ENCODE results near the gene CDH13.

CDH13 gene

DNA sequence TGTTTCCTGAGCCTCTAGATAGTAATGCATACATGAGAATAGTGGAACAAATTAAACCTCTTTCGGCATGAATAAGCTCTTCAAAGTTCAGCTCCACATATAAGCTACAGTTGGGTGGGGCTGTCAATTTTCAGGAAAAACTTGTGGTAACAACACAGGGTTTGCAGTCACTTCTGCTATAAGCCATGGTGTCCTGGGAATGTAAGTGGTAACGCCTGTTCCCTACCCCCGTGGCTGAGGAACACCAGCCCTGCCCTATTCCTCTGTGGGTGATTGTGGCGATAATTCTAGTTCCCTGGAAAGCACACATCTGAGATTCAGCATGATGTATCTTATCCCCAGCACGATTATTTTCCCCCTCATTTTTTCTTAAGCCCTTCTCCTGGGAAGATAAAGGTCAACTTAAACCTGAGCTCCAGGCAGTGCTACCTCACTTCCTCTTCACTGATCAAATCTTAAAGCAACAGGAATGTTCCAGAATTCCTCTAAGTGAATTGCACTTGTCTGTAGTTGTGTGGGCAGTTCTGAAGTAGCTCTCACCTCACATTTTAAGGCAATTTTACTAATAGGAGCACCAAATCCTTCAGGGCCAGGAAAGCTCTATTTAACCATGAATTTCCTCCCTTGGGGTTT lies 680.3 kb downstream of the CDH13 start:
- no peak for DNase-seq (ENCODE audit: low read depth, low spot score)
- H3K4me3 ChIP-seq (ENCODE audit: low read length): no peak overlapping the region

DNA sequence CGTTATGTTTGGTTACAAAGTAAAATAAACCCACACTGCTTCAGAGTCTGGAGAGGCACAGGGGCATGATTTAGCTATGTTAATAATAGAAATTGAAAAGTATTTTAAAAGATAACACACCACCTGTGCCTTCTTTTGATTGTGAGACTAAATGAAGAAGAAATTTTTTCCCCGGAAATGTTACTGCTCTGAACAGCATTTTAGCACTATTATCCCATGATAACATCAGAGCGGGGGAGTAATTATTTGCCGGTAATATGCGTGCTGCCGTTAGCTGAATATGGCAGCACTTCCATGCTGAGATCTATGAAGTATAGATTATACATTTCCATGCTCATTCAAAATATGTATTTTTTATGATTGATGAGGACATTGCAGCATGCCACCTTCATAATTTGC lies 680.8 kb downstream of the CDH13 start:
- H3K4me3 ChIP-seq (ENCODE audit: low read length): no peak overlapping the region
- no peak for DNase-seq (ENCODE audit: low read depth, low spot score)

DNA sequence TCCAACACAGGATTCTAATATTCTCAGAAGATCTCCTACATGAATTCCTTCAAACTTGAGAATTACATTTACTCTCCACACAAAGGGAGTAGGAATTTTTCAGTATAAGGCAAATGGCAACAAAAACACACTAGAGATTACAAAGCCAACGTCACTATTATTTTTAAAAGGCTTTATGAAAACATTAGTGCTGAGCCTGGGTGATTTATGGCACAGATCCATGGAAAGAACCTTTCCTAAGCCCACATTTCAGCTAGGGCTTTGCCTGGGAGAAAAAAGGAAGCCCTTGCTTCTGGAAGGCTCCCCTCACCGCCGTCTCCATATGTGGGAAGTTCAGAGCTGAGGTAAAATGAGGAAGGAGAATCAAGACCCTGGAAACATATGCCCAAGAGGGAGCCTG lies 681.6 kb downstream of the CDH13 start:
- DNase-seq (ENCODE audit: low read depth, low spot score): no peak
- H3K4me3 ChIP-seq (ENCODE audit: low read length): no peak overlapping the region

DNA sequence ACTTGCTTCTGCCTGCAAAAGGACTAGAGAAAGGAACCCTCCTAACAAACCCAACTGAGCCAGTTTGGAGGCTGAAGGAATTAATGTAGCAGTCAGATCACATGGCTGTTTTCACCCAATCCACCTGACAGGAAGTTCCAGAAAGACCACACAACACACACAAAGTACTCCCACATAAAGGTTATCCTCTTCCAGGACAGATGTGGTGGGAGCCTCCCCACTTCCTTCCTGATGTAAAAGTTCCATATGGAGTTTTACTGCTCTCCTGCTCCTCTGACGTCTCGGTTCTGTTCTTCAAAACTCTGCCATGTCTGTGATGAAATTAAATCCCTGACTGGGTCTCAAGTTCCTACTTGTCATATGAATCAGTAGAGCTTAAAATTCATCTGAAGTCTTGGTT lies 684.0 kb downstream of the CDH13 start:
- DNase-seq (ENCODE audit: low read depth, low spot score): peak; percentile 3
- H3K4me3 ChIP-seq (ENCODE audit: low read length): no peak overlapping the region

DNA sequence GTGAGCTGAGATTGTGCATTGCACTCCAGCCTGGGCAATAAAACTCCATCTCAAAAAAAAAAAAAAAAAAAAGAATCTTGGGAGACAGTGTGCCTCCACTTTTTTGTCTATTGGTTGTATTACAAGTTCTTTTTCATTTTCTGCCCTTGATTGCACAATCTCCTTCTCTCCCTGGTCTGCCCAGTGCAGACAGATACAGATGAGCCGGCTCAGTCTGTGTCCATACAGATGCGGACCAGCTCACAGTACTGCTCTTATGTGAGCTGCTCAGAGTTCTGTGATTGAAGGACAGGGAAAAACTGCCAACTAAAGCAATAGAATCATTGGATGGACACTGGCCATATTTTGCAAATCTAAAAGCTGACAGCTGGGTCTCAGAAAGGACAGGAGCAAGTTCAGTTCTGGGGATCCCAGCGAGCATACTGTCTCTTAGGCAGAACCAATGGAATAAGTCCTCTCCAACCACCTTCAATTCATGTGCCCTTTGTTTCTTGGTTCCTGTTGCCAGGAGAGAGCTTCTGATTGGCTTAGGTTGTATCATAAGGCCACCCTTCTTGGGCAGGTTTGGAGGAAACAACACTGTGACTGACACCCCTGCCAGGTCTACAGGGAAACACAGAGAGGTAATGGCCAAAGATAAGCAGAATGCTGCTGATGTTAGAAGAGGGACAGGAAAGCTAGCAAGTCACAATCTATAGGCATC lies 685.4 kb downstream of the CDH13 start:
- H3K4me3 ChIP-seq (ENCODE audit: low read length): no peak overlapping the region
- DNase-seq (ENCODE audit: low read depth, low spot score): no peak

DNA sequence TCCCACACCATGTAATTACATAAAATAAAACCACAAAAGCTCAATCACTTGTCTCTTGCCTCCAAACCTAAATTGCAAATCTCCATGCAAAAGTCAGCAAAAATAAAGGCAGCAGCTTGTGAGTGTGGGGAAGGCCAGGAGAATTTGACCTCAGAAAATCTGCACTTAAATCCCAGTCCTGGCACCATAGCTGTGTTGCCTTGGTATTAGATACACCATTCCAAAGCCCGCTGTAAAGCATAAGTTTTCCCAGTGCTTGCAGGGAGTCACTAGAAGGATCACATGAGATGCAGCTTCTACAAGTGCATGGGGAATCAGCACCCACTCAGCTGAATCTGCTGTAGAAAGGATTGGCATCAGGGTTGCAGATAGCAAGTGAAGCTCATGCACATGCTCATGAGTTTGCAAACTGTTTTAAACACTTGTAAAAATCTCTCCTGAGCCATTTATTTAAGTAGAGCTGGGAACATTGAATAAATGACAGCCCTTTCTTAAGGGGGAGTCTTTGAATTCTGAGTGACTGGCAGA lies 686.0 kb downstream of the CDH13 start:
- H3K4me3 ChIP-seq (ENCODE audit: low read length): no peak overlapping the region
- no peak for DNase-seq (ENCODE audit: low read depth, low spot score)

DNA sequence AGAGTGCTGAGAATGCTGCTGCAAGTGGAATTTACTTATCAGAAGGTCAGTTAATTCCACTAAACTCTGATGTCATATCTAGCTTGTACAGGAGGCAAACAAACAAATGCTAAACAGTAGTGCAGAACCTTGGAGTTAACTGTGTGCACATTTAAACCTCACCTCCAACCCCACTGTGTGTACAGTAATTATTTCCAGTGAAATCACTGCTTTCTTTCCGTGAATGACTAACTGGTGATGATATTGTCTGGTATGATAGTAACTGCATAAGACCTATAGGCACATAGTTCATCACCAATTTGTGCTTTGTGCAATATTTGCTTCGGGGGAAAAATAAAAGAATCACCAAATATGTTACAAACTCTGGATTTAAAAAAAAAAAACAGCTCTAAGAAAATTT lies 688.5 kb downstream of the CDH13 start:
- DNase-seq (ENCODE audit: low read depth, low spot score): no peak
- H3K4me3 ChIP-seq (ENCODE audit: low read length): no peak overlapping the region

DNA sequence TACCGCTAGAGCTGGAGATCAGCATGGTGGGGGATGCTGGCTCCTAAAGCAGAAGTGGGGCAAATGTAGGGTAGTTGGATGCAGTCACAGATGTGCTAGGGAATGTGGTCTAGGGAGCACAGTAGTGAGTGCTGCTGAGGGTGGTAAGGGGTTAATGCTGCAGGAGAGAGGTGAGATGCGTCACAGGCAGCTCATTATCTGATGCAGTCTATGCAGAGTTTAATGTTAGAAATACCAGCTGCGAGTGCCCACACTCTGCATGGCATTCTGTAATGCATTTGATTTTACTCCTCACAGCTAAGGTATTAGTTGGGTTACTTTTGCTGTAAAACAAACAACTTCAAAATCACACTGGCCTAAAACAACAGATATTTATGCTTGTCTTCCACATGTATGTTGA lies 689.7 kb downstream of the CDH13 start:
- DNase-seq (ENCODE audit: low read depth, low spot score): no peak
- no peak overlapping the region for H3K4me3 ChIP-seq (ENCODE audit: low read length)

DNA sequence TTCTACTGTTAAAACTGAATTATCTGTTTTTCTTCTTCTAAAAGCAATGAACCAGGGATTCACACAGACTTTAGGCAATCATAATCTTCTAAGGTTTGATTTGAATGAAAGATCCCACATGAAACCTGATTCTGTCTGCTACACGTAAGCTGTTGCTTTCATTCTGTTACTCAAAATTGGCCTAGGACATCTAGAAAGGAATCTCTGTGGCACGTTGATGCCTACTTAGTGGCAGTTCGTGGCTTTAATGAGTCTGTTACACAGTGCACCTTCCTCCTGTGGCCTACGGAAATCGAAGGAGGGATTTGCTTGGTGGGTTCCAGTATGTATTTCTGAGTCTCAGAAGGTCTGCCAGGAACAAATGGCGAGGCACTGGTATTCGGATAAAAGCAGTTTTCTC lies 691.6 kb downstream of the CDH13 start:
- no peak overlapping the region for H3K4me3 ChIP-seq (ENCODE audit: low read length)
- no peak for DNase-seq (ENCODE audit: low read depth, low spot score)

DNA sequence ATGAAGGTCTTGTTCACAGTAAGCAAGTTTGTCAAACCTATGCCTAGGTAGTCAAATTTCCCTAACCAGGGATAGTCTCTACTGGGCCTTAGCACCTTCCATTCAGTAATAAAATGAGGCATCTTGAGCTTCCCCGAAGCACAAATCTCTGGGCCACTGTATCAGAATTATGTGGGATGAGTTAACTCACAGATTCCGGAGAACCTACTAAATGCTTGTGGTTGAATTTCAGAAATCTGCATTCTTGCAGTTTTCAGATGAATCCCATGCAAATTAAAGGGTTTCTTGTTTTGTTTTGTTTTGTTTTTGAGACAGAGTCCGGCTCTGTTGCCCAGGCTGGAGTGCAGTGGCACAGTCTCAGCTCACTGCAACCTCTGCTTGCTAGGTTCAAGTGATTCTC lies 702.2 kb downstream of the CDH13 start:
- no peak for DNase-seq (ENCODE audit: low read depth, low spot score)
- H3K4me3 ChIP-seq (ENCODE audit: low read length): no peak overlapping the region

DNA sequence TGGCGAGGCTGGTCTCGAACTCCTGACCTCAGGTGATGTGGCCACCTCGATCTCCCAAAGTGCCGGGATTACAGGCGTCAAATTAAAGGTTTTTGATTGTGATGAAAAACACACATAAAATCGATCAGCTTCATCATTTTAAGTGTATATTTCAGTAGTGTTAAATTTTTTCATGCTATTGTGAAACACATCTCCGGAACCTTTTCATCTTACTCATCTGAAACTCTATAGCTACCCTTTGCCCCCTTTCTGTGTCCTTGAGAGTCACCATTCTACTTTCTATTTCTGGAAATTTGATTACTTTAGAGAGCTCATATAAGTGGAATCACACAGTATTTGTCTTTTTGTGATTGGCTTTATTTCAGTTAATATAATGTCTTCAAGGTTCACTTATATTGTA lies 702.7 kb downstream of the CDH13 start:
- H3K4me3 ChIP-seq (ENCODE audit: low read length): no peak overlapping the region
- DNase-seq (ENCODE audit: low read depth, low spot score): no peak

DNA sequence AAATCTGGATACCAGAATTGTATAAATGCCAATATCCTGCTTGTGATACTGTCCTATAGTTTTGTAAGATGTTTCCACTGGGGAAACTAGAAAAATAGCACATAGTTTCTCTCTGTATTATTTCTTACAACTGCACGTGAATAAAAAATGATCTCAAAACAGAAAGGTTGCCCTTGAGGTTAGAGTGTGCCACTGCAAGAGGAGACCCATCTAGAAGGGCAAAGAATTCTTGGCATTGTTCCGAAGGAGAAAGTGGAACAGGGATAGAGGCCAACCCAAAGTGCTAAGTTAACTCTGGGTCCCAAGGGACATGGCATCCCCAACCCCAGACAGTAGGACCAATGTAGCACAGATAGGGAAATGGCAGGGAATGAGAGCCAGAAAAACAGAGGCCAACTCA lies 703.5 kb downstream of the CDH13 start:
- no peak for DNase-seq (ENCODE audit: low read depth, low spot score)
- no peak overlapping the region for H3K4me3 ChIP-seq (ENCODE audit: low read length)

DNA sequence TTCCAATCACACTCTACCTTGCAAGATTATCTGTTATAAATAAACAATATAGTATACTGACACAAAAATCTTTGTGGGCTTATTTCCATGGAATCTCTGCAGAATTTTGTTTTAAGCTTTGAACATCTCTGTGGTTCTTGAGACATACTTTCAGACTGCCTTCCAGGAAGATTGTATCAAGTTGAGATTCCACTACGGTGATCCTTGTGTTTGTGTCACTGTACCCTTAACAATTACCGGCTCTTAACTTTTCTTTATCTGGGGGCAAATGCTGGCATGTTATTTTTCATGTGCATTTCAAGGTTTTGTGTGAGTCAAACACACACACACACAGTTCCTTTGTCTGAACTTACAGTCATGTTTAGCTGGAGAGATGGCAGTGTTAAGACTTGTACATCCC lies 708.3 kb downstream of the CDH13 start:
- no peak for DNase-seq (ENCODE audit: low read depth, low spot score)
- H3K4me3 ChIP-seq (ENCODE audit: low read length): no peak overlapping the region

DNA sequence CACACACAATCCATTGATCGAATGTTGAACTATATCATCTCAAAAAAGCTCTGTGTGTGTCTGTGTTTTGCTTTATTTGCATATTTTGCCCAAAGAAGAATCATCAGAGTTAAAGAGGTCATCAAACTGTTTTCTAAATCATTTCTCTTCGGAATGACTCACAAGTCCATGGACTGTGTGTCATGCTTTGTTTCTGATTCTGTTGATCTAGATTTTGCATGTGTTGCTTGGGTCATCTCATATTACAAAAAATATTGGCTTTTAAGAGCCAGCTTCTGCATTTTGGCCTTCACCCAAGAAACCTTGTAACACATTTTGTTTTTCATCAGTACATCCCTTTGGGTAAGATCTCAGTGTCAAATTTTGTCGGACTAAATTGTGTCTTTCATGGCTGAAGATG lies 709.8 kb downstream of the CDH13 start:
- DNase-seq (ENCODE audit: low read depth, low spot score): no peak
- H3K4me3 ChIP-seq (ENCODE audit: low read length): no peak overlapping the region

DNA sequence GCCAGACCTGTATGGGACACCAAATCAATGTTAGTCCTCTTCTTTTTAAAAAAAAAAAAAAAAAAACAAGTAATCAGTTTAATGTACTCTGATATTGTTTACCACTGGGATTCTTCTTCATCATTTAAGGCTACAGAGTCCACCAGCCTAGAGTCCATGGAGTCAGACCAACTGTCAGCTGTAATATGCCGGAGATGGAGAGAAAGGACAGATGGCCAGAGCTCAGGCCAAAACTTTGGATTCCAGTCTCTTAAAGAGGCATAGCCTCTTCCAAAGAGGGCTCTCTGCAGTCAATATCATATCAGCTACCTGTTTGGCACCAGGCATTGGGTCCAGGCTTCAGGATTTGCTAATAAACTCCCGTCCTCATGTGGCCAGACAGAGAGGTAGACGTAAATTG lies 711.4 kb downstream of the CDH13 start:
- H3K4me3 ChIP-seq (ENCODE audit: low read length): no peak overlapping the region
- DNase-seq (ENCODE audit: low read depth, low spot score): no peak

DNA sequence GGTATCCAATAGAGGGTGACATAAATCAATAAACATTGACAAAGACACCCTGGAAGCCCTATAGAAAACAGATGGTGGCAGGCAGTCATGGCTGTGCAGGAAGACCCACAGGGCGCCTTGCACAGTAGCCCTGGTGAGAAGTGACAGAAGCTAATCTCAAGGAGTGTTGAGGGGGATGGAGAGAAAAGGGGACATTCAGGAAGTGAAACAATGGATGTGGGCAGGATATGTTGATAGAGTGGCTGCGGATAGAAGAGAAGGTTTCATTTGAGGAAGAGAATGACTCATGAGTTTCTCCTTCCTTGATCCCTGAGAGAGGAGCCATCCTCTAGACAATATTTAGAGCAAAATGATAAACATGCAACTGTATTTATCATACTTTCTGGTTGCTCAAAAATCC lies 712.2 kb downstream of the CDH13 start:
- H3K4me3 ChIP-seq (ENCODE audit: low read length): no peak overlapping the region
- DNase-seq (ENCODE audit: low read depth, low spot score): no peak

DNA sequence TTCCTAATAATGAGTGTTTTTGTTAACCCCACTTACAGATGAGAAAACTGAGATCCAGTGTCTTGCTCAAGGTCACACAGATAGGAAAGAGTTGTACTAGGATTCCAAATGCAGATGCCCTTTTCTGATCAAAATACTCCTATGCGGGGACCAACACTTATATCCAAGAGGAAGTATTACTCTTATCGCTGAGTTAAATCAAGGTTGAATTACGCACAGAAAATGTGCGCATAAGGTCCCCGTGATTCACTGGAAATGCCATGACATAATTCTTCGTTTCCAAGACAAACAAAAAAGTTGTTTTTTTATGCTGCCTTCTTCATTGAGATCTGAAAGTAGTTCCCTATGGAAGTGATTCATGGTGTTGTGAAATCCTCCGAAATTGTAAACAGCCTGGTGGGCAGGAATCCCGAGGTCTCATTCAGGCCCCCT lies 717.2 kb downstream of the CDH13 start:
- H3K4me3 ChIP-seq (ENCODE audit: low read length): no peak overlapping the region
- DNase-seq (ENCODE audit: low read depth, low spot score): no peak

DNA sequence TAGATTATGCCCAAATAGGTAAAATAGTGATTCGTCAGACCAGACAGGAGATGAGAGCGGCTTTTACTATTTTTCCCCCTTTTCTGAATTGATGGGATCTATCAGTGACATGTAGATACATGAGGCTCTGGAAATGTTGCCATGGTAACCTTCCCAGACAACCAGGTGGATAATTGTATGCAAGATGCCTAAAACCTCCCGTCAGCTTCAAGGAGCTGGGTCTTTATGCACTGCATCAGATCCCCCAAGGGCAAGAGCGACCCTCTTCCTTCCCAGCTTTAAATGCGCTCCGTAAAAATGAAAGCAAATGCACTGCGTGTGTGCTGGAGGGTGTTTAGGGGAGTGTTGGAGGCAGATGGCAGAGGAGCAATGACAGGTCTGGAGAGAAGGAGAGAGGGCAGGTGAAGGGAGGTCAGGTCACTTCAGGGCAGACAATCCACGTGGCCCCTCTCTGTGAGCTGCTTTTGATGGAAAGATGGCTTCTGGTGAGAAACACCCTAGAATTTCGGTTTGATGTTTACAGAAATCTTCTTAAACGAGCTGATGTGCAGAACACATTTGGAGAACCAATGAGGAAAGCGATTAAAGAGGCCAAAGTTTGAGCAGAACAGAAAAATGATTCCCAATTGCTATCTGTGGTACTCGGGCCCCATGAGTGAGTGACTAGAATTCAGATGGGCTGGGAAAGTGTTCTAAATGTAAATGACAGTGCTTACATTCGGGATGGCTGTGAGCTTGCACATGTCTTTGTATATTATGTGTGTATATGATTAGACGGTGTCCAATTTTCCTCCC lies 719.3 kb downstream of the CDH13 start:
- no peak for DNase-seq (ENCODE audit: low read depth, low spot score)
- H3K4me3 ChIP-seq (ENCODE audit: low read length): no peak overlapping the region

DNA sequence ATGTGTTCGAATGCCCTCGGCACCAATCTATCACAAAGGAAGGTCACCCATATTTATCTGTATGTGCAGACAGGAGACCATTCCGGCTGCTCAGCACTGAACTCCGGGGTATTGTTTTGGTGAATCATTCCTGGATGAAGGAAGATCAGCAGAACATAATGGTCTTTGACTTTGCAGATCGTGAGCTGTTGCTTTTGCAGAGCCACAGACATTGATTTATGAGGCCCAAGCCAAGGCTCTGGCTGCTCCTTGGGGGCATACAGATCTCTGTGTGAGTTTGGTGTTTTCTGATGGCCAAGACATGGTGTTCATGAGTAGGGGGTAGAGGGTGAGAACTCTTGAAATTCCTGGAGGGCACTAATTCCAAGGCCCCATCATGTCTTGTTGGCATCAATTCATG lies 722.2 kb downstream of the CDH13 start:
- DNase-seq (ENCODE audit: low read depth, low spot score): no peak
- no peak overlapping the region for H3K4me3 ChIP-seq (ENCODE audit: low read length)

DNA sequence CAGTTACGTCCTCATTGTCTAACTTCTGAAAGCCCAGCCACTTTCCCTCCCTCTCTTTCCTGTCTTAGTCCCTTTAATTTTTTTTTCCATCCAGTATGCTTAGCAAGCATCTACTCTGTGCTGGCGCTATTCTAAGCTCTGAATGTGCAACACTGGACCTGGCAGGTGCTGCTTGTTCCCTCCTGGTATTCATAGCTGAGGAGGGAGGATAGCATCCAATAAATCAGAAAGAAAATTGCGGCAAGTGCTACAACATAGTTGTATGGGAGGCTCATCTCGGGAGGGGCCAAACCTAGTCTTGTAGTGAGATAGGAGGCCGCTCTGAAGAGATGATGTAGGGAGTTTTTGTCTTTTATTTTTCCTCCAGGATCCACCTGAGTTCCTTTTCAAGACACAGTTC lies 723.7 kb downstream of the CDH13 start:
- no peak overlapping the region for H3K4me3 ChIP-seq (ENCODE audit: low read length)
- no peak for DNase-seq (ENCODE audit: low read depth, low spot score)
